Limb (tissue), 2 donors: ENCODE data around the gene CYP4X1.
"Not testable (repeated sequence)": the region's sequence is repeated elsewhere in the genome, so short reads cannot be mapped to it uniquely, and the experiment has no call there.

Experiments
- DNase-seq, 2 donors: peaks; one replicate each; pipeline ENCODE4 v3.0.0-alpha.2; 2016; ENCODE audit errors: extremely low spot score in 2 of 2

Gene CYP4X1

GRCh38 chr1:47069080-47069479, 45.6 kb downstream of the CYP4X1 start:
- not testable (repeated sequence) for DNase-seq

- DNase-seq, result not testable (repeated sequence)
Measured at GRCh38 chr1:47069509-47069908, 46.0 kb downstream of the CYP4X1 start.

- peak in 1 of 2 donors; percentile 4 for DNase-seq
Measured at GRCh38 chr1:47089356-47089755, 65.9 kb downstream of the CYP4X1 start.

- not testable (repeated sequence) for DNase-seq
Measured at GRCh38 chr1:47091476-47091875, 68.0 kb downstream of the CYP4X1 start.
